Measurements from ENCODE around the gene MS4A5.

Gene MS4A5

GRCh38 chr11:60485987-60486386 is 56.6 kb downstream of the MS4A5 start:
- no peak for DNase-seq

- no peak for DNase-seq
These were observed 63.2 kb downstream of the MS4A5 start, which contains the start of gene MS4A12 for GRCh38 chr11:60492488-60493009. Gene MS4A12 (plus strand): TSS chr11:60492778. CDS start chr11:60497319, 4,541 bp downstream.

- no peak for DNase-seq
These were observed 64.1 kb downstream of the MS4A5 start for GRCh38 chr11:60493454-60493853.
